ENCODE data around the gene MYO3B.

DNA sequence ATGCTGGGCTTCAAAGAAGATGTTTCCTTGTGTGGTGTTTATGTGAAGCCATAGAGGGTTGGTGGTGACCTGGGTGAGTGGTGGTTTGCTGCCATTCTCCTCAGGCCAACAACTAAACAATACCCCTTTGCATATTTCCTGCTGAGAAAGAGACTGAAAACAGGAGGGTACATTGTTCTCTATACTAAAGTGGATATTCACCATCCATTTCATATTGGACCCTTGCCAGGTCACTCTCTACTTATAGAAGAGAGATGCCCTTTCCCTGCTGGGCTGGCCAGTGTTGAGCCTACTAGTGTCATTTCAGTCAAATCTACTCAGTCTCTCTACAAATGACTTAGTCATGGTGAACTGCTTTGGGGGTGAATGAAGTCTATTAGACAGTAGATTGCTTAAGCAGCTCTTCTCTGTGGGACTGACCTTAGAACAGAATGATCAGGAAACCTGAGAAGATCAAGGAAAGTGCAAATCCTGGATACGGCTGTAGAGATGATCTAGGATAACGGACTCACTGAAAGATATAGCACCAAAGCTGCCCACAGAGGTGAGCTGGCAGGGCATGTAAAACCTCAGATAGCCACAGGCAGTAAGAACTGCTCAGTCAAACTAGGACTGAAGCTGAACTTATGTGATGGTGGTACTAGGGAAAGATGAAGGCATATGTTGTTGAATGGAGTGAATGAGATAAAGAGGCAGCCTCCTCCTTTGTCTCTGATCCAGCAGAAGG, 154.9 kb downstream of the MYO3B start:
- TF ChIP-seq POLR2A (IDR thresholded peaks at IDR 0.05; ENCODE audit: low read depth, low read length) (no peak), POLR2AphosphoS5 (IDR thresholded peaks at IDR 0.05; ENCODE audit: low read depth, low read length) (no peak), SPI1 (IDR thresholded peaks at IDR 0.05; ENCODE audit: low read depth, low read length) (no peak), TAF1 (IDR thresholded peaks at IDR 0.05; ENCODE audit: low read depth, low read length) (no peak)

Measured in GM12891 (cell line).